Left lung (tissue), 10 donors: ENCODE results near the gene PLG. TPM values are rescaled to one million over a fixed set of nuclear protein-coding genes. Genes with fewer than 3 reads are reported as not detected.
"Not testable (repeated sequence)": the region's sequence is repeated elsewhere in the genome, so short reads cannot be mapped to it uniquely, and the experiment has no call there.

Experiments used
- ATAC-seq: fragments of 200-7000 bp; cut with Tn5 transposase; one replicate; pipeline ENCODE4 v1.9.1; 2020; ENCODE audit warnings: moderate library complexity
- DNase-seq, 4 donors: peaks; one replicate each; pipeline ENCODE4 v3.0.0-alpha.2; 2013 to 2020
- H3K27ac ChIP-seq, 2 donors: fragments of 200-600 bp; sonication (generic) in 1 of 2; one replicate each; pipeline versions ENCODE4 v1.5.0 to v1.8.0; 2020 to 2021
- H3K27me3 ChIP-seq, 2 donors: fragments of 200-600 bp; sonication (generic) in 1 of 2; one replicate each; pipeline versions ENCODE4 v1.5.0 to v1.8.0; 2020 to 2021
- H3K36me3 ChIP-seq, 2 donors: fragments of 200-600 bp; sonication (generic) in 1 of 2; one replicate each; pipeline versions ENCODE4 v1.5.0 to v1.8.0; 2020 to 2021
- H3K4me1 ChIP-seq, 2 donors: fragments of 200-600 bp; one replicate each; pipeline ENCODE4 v1.8.0; 2021
- H3K4me3 ChIP-seq, 2 donors: fragments of 200-600 bp; sonication (generic) in 1 of 2; one replicate each; pipeline versions ENCODE4 v1.5.0 to v1.8.0; 2020 to 2021; ENCODE audit warnings: mild to moderate bottlenecking in 1 of 2
- H3K9me3 ChIP-seq, 2 donors: fragments of 200-600 bp; sonication (generic) in 1 of 2; one replicate each; pipeline versions ENCODE4 v1.5.0 to v1.8.0; 2020 to 2021
- intact Hi-C, 2 donors: fragments of 100-400 bp; cut with DNase I; formaldehyde crosslinking; loops; one replicate each; pipeline versions ENCODE4 v1.11.2 to v1.14.2; 2022
- polyA plus RNA-seq, 6 donors: library from polyadenylated mRNA; unstranded; fragments of 120-200 nt; gene quantifications; one replicate each; pipeline ENCODE4 v1.2.1, GENCODE V29; 2013; ENCODE audit not compliant: insufficient read length in 6 of 6
- total RNA-seq, 2 donors: library from RNA; stranded (reverse); fragmentation: NEBNext Ultra II Directional; extraction: Animal tissue kit (Norgen Biotek cat#: 25700); gene quantifications; one replicate each; pipeline ENCODE4 v1.2.1, GENCODE V29; 2021
- TF ChIP-seq, protein P1 (sequence below), 2 donors: fragments of 200-600 bp; sonication (generic) in 1 of 2; IDR thresholded peaks; one replicate each; pipeline versions ENCODE4 v1.5.0 to v1.8.0; 2021; ENCODE audit warnings: antibody characterized with exemption in 2 of 2
- donor health status: DM: no; HTN: yes; CAD: no.
- donor health status: DM: no; HTN: no; CAD: no.

PLG gene
- total and polyA plus RNA-seq, 8 donors, result 0.29 to 8.9 (median 6.2) TPM

- no peaks in the 10 kb centered on the region for H3K9me3 ChIP-seq
- no peak for ATAC-seq
- H3K4me1 ChIP-seq, result no peaks in the 10 kb centered on the region
- intact Hi-C loops, result loop anchor here in 1 of 2 donors (10.0 kb wide), 1 partner anchor 635 kb away; no protein-coding TSS in a partner anchor
- no peaks in the 10 kb centered on the region for H3K27me3 ChIP-seq
- no peak overlapping the region for H3K4me3 ChIP-seq
- no peaks in the 10 kb centered on the region for H3K36me3 ChIP-seq
- H3K27ac ChIP-seq, result no peak overlapping the region
- TF ChIP-seq, protein P1, sequence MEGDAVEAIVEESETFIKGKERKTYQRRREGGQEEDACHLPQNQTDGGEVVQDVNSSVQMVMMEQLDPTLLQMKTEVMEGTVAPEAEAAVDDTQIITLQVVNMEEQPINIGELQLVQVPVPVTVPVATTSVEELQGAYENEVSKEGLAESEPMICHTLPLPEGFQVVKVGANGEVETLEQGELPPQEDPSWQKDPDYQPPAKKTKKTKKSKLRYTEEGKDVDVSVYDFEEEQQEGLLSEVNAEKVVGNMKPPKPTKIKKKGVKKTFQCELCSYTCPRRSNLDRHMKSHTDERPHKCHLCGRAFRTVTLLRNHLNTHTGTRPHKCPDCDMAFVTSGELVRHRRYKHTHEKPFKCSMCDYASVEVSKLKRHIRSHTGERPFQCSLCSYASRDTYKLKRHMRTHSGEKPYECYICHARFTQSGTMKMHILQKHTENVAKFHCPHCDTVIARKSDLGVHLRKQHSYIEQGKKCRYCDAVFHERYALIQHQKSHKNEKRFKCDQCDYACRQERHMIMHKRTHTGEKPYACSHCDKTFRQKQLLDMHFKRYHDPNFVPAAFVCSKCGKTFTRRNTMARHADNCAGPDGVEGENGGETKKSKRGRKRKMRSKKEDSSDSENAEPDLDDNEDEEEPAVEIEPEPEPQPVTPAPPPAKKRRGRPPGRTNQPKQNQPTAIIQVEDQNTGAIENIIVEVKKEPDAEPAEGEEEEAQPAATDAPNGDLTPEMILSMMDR (IDR thresholded peaks at IDR 0.05), result no peak
- DNase-seq, result no peak
Observed at GRCh38 chr6:160739955-160740354, 37.9 kb downstream of the PLG start.

DNA sequence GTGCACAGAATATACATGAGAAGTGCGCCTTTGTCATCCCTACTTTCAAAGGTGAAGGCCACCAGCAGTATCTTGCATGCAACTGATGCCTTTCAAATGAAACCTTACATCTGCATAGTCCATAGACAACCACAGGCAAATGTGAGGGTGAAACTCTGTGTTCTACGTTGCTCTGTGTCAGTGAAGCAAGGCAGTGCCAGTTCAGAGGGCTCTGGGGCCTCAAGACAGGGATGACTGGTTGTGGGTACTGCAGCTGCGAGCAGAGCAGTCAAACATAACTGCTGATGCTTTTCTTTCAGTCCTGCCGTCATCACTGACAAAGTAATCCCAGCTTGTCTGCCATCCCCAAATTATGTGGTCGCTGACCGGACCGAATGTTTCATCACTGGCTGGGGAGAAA, 39.0 kb downstream of the PLG start:
- H3K4me3 ChIP-seq, H3K27ac ChIP-seq, H3K27me3 ChIP-seq, DNase-seq, ATAC-seq, H3K36me3 ChIP-seq, intact Hi-C loops, H3K9me3 ChIP-seq, H3K4me1 ChIP-seq: not testable (repeated sequence)

GRCh38 chr6:160742090-160742489, 40.0 kb downstream of the PLG start:
- Histone ChIP-seq H3K4me3 (no peak overlapping the region), H3K27me3 (no peaks in the 10 kb centered on the region), H3K9me3 (peaks cover 0 to 2% of the 10 kb centered on the region in 2 donors), H3K27ac (no peak overlapping the region), H3K36me3 (no peaks in the 10 kb centered on the region), H3K4me1 (no peaks in the 10 kb centered on the region)
- TF ChIP-seq, protein P1 (IDR thresholded peaks at IDR 0.05), result no peak
- ATAC-seq, result no peak
- intact Hi-C loops, result no loop called here
- DNase-seq, result no peak

- Histone ChIP-seq H3K27me3 (no peaks in the 10 kb centered on the region), H3K4me1 (no peaks in the 10 kb centered on the region), H3K4me3 (no peak overlapping the region), H3K36me3 (no peaks in the 10 kb centered on the region), H3K27ac (no peak overlapping the region), H3K9me3 (peaks cover 0 to 2% of the 10 kb centered on the region in 2 donors)
- TF ChIP-seq, protein P1 (IDR thresholded peaks at IDR 0.05), result no peak
- ATAC-seq (no peak), DNase-seq (no peak)
- intact Hi-C loops, result no loop called here
Observed at GRCh38 chr6:160750276-160750689, 48.2 kb downstream of the PLG start.

DNA sequence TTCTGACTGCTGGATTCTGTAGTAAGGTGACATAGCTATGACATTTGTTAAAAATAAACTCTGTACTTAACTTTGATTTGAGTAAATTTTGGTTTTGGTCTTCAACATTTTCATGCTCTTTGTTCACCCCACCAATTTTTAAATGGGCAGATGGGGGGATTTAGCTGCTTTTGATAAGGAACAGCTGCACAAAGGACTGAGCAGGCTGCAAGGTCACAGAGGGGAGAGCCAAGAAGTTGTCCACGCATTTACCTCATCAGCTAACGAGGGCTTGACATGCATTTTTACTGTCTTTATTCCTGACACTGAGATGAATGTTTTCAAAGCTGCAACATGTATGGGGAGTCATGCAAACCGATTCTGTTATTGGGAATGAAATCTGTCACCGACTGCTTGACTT, 51.2 kb downstream of the PLG start:
- H3K9me3 ChIP-seq, H3K4me3 ChIP-seq, H3K4me1 ChIP-seq, H3K36me3 ChIP-seq, intact Hi-C loops, H3K27ac ChIP-seq, H3K27me3 ChIP-seq, DNase-seq, ATAC-seq: not testable (repeated sequence)

DNA sequence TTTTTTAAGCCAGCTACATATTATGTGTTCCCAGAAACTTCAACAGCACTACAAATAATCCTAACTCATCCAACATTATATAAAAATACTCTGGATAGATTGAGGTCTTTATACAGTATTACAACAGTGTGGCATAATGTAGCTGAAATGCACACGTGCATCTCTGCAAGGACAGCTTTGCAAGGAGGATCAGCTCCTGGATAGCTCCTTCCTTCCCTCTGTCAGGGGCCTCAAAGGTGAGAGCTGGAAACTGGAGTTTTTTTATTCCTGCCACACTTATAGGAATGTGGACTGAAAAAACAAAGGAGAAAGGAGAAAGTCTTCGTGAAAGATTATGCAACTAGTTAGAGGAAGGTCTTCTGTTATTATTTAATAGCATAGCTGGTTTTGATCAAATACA, 53.1 kb downstream of the PLG start:
- no peak for ATAC-seq
- TF ChIP-seq, protein P1 (IDR thresholded peaks at IDR 0.05), result no peak
- no peak overlapping the region for H3K4me3 ChIP-seq

More for the DNA sequence above, 53.1 kb downstream of the PLG start:
- Histone ChIP-seq H3K9me3 (peaks cover 3% of the 10 kb centered on the region in 2 donors), H3K27me3 (no peaks in the 10 kb centered on the region), H3K36me3 (no peaks in the 10 kb centered on the region), H3K27ac (no peak overlapping the region), H3K4me1 (no peaks in the 10 kb centered on the region)
- no peak for DNase-seq
- intact Hi-C loops, result no loop called here
